ENCODE data around the gene DTNB. TPM values are rescaled to one million over a fixed set of nuclear protein-coding genes. Genes with fewer than 3 reads are reported as not detected.

The DTNB gene
- total and polyA plus RNA-seq, 2 of the 4 experiments (the other 2 are of a cell fraction) = 3.8 to 5.3 TPM

DNA sequence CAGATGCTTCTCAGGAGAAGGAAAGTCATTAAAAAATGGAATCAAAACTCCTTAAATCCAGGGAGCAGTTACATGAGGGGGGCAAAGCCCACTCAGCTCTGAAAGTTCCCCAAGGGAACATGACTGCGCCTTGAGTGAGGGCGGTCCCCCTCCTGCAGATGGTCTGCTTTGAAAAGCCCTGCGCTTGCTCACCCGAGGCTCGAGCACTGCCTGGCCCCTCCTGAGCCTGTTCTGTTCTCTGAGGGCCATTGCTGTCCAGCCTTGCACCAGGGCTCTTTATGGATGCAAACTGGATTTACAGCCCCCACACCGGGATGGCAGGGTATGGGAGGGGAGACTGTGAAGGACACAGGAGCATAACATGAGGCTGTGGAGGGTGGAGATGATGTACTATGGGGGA lies 293.8 kb downstream of the DTNB start:
- H3K23ac ChIP-seq (ENCODE audit: low read depth, low read length) = no peak overlapping the region
- H2BK5ac ChIP-seq (ENCODE audit: low read depth, low read length, poor library complexity, severe bottlenecking) = no peak overlapping the region
- no peak overlapping the region for H2BK20ac ChIP-seq (ENCODE audit: low read depth, low read length)
- no peak overlapping the region for H3K18ac ChIP-seq (ENCODE audit: low read depth, low read length)
- H3K4me3 ChIP-seq (ENCODE audit: insufficient read depth, low read depth, low read length) = no peak overlapping the region
- no peak overlapping the region for H4K5ac ChIP-seq (ENCODE audit: low read depth, low read length)
- WGBS, 2 experiments (ENCODE audit: extremely low coverage in 2 of 2, insufficient read length in 1 of 2) = 96% methylated on average over 3 of the region's 6 CpGs; no CpG with 5 or more reads in 1 of the 2 experiments
- H3K9me1 ChIP-seq (ENCODE audit: insufficient read depth, low read length) = peaks cover 16% of the 10 kb centered on the region
- in situ Hi-C loops (cut with MboI; ENCODE audit: low sequenced_read_pairs) (no loop called here), dilution Hi-C loops (cut with HindIII; ENCODE audit: low sequenced_read_pairs, unreplicated experiment) (no loop called here), intact Hi-C loops (cut with micrococcal nuclease) (no loop called here)
- no peak overlapping the region for H3K27ac ChIP-seq (ENCODE audit: insufficient read depth, low read length)
- no peak overlapping the region for H4K8ac ChIP-seq (ENCODE audit: low read depth in 2 of 2, low read length in 2 of 2)
- H2AK5ac ChIP-seq (ENCODE audit: low read depth, low read length) = no peak overlapping the region
- H3K4me2 ChIP-seq (ENCODE audit: low read depth, low read length) = no peak overlapping the region
- H2AFZ ChIP-seq (replicated peaks; ENCODE audit: low read length, poor library complexity) = peak overlapping the region; percentile 17
- ATAC-seq (ENCODE audit: low read depth) = no peak
- no peak for TF ChIP-seq CHD1 (IDR thresholded peaks at IDR 0.05; ENCODE audit: low read depth, low read length)
- no peak for TF ChIP-seq RFX5 (IDR thresholded peaks at IDR 0.05; ENCODE audit: low read depth, low read length)
- no peak for TF ChIP-seq FOS (IDR thresholded peaks at IDR 0.05; ENCODE audit: low read depth, low read length)
- H3K14ac ChIP-seq (replicated peaks; ENCODE audit: low read depth, low read length) = no peak overlapping the region
- no peak overlapping the region for H3K56ac ChIP-seq (ENCODE audit: extremely low read depth, insufficient read depth, low read length)
- peaks cover 8% of the 10 kb centered on the region for H3K4me1 ChIP-seq (ENCODE audit: control insufficient read depth, insufficient read depth, low read length)
- ChIA-PET CTCF (no interaction called here), POLR2A (ENCODE audit: unreplicated experiment) (no interaction called here)
- no peak overlapping the region for H3K4ac ChIP-seq (ENCODE audit: low read depth, low read length)
- no peaks in the 10 kb centered on the region for H3K79me1 ChIP-seq (ENCODE audit: low read depth in 1 of 2, low read length in 2 of 2)
- no peak overlapping the region for H3K9ac ChIP-seq (ENCODE audit: low read depth, low read length)
- no peaks in the 10 kb centered on the region for H4K20me1 ChIP-seq (ENCODE audit: insufficient read depth, low read length)
- no TSS peak for BruUV-seq (replicated peaks)
- no peaks in the 10 kb centered on the region for H3K36me3 ChIP-seq (ENCODE audit: control insufficient read depth, insufficient read depth, low read length)
- no peak overlapping the region for H4K91ac ChIP-seq (ENCODE audit: insufficient read depth, low read depth, low read length)
- H2AK9ac ChIP-seq (replicated peaks; ENCODE audit: low read depth, low read length, poor library complexity) = no peak overlapping the region
- H2BK120ac ChIP-seq (ENCODE audit: low read depth, low read length) = no peak overlapping the region
- no peak for DNase-seq
- H2BK15ac ChIP-seq (ENCODE audit: low read depth, low read length) = no peak overlapping the region
- H3K9me3 ChIP-seq (ENCODE audit: control insufficient read depth, insufficient read depth, low read length) = no peaks in the 10 kb centered on the region
- H3K27me3 ChIP-seq (ENCODE audit: control insufficient read depth, insufficient read depth, low read length) = no peaks in the 10 kb centered on the region
